Neutrophil (primary cell): ENCODE data around the gene ACE2.

Source experiments
- H3K27ac ChIP-seq: fragments of 200-600 bp; sonication (generic); 2 replicates; pipeline ENCODE4 v1.5.1; 2016; ENCODE audit warnings: mild to moderate bottlenecking, moderate library complexity
- H3K27me3 ChIP-seq: fragments of 200-600 bp; sonication (generic); 2 replicates; pipeline ENCODE4 v1.6.0; 2016; ENCODE audit warnings: mild to moderate bottlenecking
- H3K36me3 ChIP-seq: fragments of 200-600 bp; sonication (generic); 2 replicates; pipeline ENCODE4 v1.5.1; 2017
- H3K4me1 ChIP-seq, 2 experiments: fragments of 200-600 bp in 1 of 2; sonication (generic) in 1 of 2; 1 replicate in 1 of 2; 2 replicates in 1 of 2; pipeline versions ENCODE4 v1.5.1 to v1.6.1; 2013 to 2016; ENCODE audit warnings: low read depth in 1 of 2, low read length in 1 of 2, mild to moderate bottlenecking in 1 of 2, moderate library complexity in 1 of 2; ENCODE audit not compliant: control insufficient read depth in 1 of 2, insufficient read depth in 1 of 2
- H3K4me3 ChIP-seq, 2 experiments: fragments of 200-600 bp in 1 of 2; sonication (generic) in 1 of 2; 1 replicate in 1 of 2; 2 replicates in 1 of 2; pipeline ENCODE4 v1.5.1; 2013 to 2016; ENCODE audit warnings: low read depth in 1 of 2, low read length in 1 of 2, mild to moderate bottlenecking in 1 of 2, moderate library complexity in 1 of 2
- H3K9me3 ChIP-seq: fragments of 200-600 bp; sonication (generic); 2 replicates; pipeline ENCODE4 v1.5.1; 2016
- TF ChIP-seq, protein P1 (sequence below): fragments of 200-600 bp; sonication (generic); IDR thresholded peaks from 2 replicates; pipeline ENCODE4 v1.5.1; 2016; ENCODE audit warnings: antibody characterized with exemption

ACE2 gene

DNA sequence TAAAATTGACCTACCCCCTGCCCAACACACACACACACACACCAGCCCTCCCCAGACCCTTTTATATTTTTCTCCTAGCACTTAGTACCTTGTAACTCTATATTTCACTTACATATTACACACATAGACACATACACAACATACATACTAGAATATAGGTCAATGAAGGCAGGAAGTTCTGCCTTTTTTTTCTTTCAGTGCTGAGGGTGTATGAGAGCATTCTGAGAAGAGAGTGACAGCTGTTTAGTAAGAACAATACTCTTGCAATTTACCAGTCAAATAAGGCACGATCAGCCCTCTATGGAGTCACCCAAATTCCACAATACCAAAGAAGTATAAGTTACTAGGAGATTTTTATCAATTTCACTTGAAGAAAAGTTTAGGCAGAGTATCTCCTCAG, 33.5 kb downstream of the ACE2 start:
- no peaks in the 10 kb centered on the region for H3K9me3 ChIP-seq
- peaks cover 9 to 10% of the 10 kb centered on the region in 2 experiments for H3K4me1 ChIP-seq
- no peaks in the 10 kb centered on the region for H3K36me3 ChIP-seq
- H3K27ac ChIP-seq: no peak overlapping the region
- TF ChIP-seq, protein P1, sequence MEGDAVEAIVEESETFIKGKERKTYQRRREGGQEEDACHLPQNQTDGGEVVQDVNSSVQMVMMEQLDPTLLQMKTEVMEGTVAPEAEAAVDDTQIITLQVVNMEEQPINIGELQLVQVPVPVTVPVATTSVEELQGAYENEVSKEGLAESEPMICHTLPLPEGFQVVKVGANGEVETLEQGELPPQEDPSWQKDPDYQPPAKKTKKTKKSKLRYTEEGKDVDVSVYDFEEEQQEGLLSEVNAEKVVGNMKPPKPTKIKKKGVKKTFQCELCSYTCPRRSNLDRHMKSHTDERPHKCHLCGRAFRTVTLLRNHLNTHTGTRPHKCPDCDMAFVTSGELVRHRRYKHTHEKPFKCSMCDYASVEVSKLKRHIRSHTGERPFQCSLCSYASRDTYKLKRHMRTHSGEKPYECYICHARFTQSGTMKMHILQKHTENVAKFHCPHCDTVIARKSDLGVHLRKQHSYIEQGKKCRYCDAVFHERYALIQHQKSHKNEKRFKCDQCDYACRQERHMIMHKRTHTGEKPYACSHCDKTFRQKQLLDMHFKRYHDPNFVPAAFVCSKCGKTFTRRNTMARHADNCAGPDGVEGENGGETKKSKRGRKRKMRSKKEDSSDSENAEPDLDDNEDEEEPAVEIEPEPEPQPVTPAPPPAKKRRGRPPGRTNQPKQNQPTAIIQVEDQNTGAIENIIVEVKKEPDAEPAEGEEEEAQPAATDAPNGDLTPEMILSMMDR: no peak
- no peaks in the 10 kb centered on the region for H3K27me3 ChIP-seq
- H3K4me3 ChIP-seq: no peak overlapping the region

DNA sequence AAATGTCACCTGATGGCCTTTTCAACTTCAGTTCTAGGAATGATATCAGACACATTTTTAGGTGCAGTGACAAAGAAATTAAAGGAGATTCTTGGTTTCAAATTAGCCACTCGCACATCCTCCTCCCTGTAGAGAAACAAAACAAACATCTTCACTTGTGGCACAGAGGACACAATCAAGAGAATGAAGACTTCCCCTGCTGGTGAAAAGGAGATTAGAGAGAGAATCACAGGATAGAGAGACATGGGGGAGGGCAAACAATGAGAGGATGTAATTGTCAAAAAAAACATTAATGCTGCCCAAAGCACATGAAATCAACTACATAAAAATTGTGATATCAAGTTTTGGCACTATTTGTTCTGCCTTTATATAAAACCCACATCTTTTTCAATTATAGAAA, 34.5 kb downstream of the ACE2 start:
- Histone ChIP-seq H3K9me3 (no peaks in the 10 kb centered on the region), H3K4me3 (no peak overlapping the region), H3K4me1 (peaks cover 14 to 15% of the 10 kb centered on the region in 2 experiments), H3K36me3 (no peaks in the 10 kb centered on the region), H3K27me3 (no peaks in the 10 kb centered on the region), H3K27ac (no peak overlapping the region)
- TF ChIP-seq, protein P1: no peak

DNA sequence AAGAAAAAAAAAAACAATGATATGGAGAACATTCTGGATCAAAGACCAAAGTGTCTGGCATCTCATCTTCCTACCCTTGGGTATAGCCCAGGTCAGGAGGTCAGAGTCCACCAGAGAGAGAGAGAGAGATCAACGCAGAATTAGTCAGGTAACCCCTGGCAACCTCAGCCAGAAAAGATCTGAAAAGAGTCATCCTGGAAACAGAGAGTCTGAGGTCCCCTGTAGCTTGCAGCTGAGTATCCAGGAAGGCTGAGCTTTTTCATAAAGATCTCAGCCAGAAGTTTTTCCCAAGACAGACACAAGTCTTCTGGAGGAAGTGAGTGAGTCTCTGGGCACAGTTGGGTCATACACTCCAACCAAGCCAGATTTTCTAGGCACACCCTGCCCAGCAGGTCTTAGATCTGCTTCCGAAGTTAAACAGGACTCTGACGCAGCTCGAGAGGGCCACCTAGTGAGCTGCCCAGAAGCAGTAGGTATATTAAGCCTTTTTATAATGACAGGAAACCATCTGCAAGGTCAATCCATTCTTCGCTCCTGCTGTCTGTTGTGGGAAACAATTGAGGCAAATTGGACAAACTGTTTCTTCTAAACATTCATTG, 35.7 kb downstream of the ACE2 start:
- TF ChIP-seq, protein P1: no peak
- H3K27ac ChIP-seq: no peak overlapping the region

DNA sequence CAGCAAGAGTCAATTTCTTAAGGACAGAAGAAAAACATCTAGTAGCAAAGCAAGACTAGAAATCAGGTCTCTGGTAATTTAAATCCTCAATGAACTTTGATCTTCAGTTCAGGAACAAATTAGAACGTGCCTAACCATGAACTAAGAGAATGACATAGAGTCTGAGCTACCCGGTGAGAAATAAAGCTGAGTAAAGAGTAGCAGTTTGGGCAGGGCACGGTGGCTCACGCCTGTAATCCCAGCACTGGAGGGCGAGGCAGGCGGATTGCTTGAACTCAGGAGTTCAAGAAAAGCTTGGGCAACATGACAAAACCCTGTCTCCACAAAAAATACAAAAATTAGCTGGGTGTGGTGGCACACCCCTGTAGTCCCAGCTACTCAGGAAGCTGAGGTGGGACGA, 37.7 kb downstream of the ACE2 start:
- Histone ChIP-seq H3K27ac (no peak overlapping the region), H3K4me1 (peaks cover 14 to 15% of the 10 kb centered on the region in 2 experiments), H3K9me3 (no peaks in the 10 kb centered on the region), H3K27me3 (no peaks in the 10 kb centered on the region), H3K36me3 (no peaks in the 10 kb centered on the region), H3K4me3 (no peak overlapping the region)
- TF ChIP-seq, protein P1: no peak

More for the DNA sequence above, 35.7 kb downstream of the ACE2 start:
- Histone ChIP-seq H3K27me3 (no peaks in the 10 kb centered on the region), H3K36me3 (no peaks in the 10 kb centered on the region), H3K9me3 (no peaks in the 10 kb centered on the region), H3K4me3 (no peak overlapping the region), H3K4me1 (peaks cover 14 to 15% of the 10 kb centered on the region in 2 experiments)

DNA sequence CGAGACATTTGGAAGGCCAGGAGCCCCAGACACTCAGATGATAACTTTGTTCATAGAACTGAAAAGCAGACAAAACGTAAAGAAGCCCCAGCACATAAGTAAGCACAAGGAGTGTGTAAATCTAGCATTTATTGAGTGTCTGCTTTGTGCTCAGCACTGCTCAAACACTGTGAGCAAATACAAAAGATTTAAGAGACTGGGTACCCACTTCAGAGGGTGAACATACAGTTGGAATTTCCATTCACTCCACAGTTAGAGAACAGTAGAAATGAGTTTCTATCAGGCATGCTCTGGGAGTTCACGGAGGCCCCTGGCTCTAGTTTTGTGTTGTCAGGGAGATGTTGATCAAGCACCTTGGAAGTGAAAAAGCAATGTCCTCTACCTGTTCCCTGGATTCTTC, 39.8 kb downstream of the ACE2 start:
- Histone ChIP-seq H3K9me3 (no peaks in the 10 kb centered on the region), H3K4me3 (no peak overlapping the region), H3K27ac (no peak overlapping the region), H3K4me1 (peaks cover 14 to 15% of the 10 kb centered on the region in 2 experiments), H3K36me3 (peaks cover 17% of the 10 kb centered on the region), H3K27me3 (no peaks in the 10 kb centered on the region)
- TF ChIP-seq, protein P1: no peak
